MM.1S (cell line): Measurements from ENCODE around the gene SLC26A11.

Experiments used
- DNase-seq: peaks from one replicate; pipeline ENCODE4 v3.0.0-alpha.2; 2015
- H2AFZ ChIP-seq: fragments of 300-600 bp; sonication (generic); 2 replicates; pipeline ENCODE4 v1.6.0; 2016; ENCODE audit warnings: antibody characterized with exemption, low read length
- H3F3A ChIP-seq: fragments of 300-600 bp; sonication (generic); 2 replicates; pipeline ENCODE4 v1.6.1; 2016; ENCODE audit warnings: mild to moderate bottlenecking, antibody characterized with exemption, low read length, moderate library complexity, mixed read lengths; ENCODE audit not compliant: insufficient read depth
- H3K27ac ChIP-seq: fragments of 300-600 bp; sonication (generic); 2 replicates; pipeline ENCODE4 v1.5.1; 2016; ENCODE audit warnings: mild to moderate bottlenecking, low read length
- H3K27me3 ChIP-seq: fragments of 300-600 bp; sonication (generic); replicated peaks from 2 replicates; pipeline ENCODE4 v1.6.0; 2016; ENCODE audit warnings: low read length; ENCODE audit not compliant: insufficient read depth
- H3K36me3 ChIP-seq: fragments of 300-600 bp; sonication (generic); replicated peaks from 2 replicates; pipeline ENCODE4 v1.6.1; 2016; ENCODE audit warnings: mild to moderate bottlenecking, low read length, mixed read lengths; ENCODE audit not compliant: insufficient read depth
- H3K4me1 ChIP-seq: fragments of 300-600 bp; sonication (generic); 2 replicates; pipeline ENCODE4 v1.6.1; 2016; ENCODE audit warnings: low read length, mixed read lengths
- H3K4me2 ChIP-seq: fragments of 300-600 bp; sonication (generic); 2 replicates; pipeline ENCODE4 v1.6.0; 2016; ENCODE audit warnings: low read depth, low read length
- H3K4me3 ChIP-seq: fragments of 300-600 bp; sonication (generic); 2 replicates; pipeline ENCODE4 v1.5.1; 2016; ENCODE audit warnings: low read length, mixed read lengths
- H3K79me2 ChIP-seq: fragments of 300-600 bp; sonication (generic); 2 replicates; pipeline ENCODE4 v1.6.1; 2016; ENCODE audit warnings: mixed run types, low read length, mixed read lengths
- H3K9ac ChIP-seq: fragments of 300-600 bp; sonication (generic); 2 replicates; pipeline ENCODE4 v1.6.1; 2016; ENCODE audit warnings: low read length, mixed read lengths
- H3K9me2 ChIP-seq: fragments of 300-600 bp; sonication (generic); replicated peaks from 2 replicates; pipeline ENCODE4 v1.6.1; 2016; ENCODE audit warnings: mild to moderate bottlenecking, low read length, mixed read lengths; ENCODE audit not compliant: insufficient read depth
- H3K9me3 ChIP-seq: fragments of 300-600 bp; sonication (generic); replicated peaks from 2 replicates; pipeline ENCODE4 v1.6.1; 2016; ENCODE audit warnings: mild to moderate bottlenecking, low read length, mixed read lengths; ENCODE audit not compliant: insufficient read depth
- H4K20me1 ChIP-seq: fragments of 300-600 bp; sonication (generic); 2 replicates; pipeline ENCODE4 v1.6.1; 2016; ENCODE audit warnings: mild to moderate bottlenecking, low read length, moderate library complexity, mixed read lengths; ENCODE audit not compliant: insufficient read depth
- EZH2 ChIP-seq: fragments of 300-600 bp; sonication (generic); optimal IDR thresholded peaks from 2 replicates; pipeline ENCODE3; 2017; ENCODE audit warnings: low read depth, mild to moderate bottlenecking, antibody characterized with exemption, low read length, mixed read lengths
- EZH2phosphoT487 ChIP-seq: fragments of 300-600 bp; sonication (generic); IDR thresholded peaks from 2 replicates; pipeline ENCODE4 v1.6.1; 2018; ENCODE audit warnings: antibody characterized with exemption, low read length
- TF ChIP-seq, protein P1 (sequence below): fragments of 300-600 bp; sonication (generic); IDR thresholded peaks from 2 replicates; pipeline ENCODE4 v1.5.1; 2016; ENCODE audit warnings: antibody characterized with exemption, low read length, mixed read lengths

Gene SLC26A11

GRCh38 chr17:80223142-80223815 is 3.1 kb downstream of the SLC26A11 start:
- TF ChIP-seq, protein P1, sequence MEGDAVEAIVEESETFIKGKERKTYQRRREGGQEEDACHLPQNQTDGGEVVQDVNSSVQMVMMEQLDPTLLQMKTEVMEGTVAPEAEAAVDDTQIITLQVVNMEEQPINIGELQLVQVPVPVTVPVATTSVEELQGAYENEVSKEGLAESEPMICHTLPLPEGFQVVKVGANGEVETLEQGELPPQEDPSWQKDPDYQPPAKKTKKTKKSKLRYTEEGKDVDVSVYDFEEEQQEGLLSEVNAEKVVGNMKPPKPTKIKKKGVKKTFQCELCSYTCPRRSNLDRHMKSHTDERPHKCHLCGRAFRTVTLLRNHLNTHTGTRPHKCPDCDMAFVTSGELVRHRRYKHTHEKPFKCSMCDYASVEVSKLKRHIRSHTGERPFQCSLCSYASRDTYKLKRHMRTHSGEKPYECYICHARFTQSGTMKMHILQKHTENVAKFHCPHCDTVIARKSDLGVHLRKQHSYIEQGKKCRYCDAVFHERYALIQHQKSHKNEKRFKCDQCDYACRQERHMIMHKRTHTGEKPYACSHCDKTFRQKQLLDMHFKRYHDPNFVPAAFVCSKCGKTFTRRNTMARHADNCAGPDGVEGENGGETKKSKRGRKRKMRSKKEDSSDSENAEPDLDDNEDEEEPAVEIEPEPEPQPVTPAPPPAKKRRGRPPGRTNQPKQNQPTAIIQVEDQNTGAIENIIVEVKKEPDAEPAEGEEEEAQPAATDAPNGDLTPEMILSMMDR = no peak
- no peak for TF ChIP-seq EZH2
- TF ChIP-seq EZH2phosphoT487 = no peak
- H3F3A ChIP-seq = peaks cover 10% of the 10 kb centered on the region
- no peaks in the 10 kb centered on the region for H3K36me3 ChIP-seq
- H3K9me2 ChIP-seq = no peaks in the 10 kb centered on the region
- H3K4me2 ChIP-seq = no peak overlapping the region
- no peak overlapping the region for H3K9ac ChIP-seq
- no peaks in the 10 kb centered on the region for H3K9me3 ChIP-seq
- peaks cover 17% of the 10 kb centered on the region for H3K79me2 ChIP-seq
- H3K27me3 ChIP-seq = no peaks in the 10 kb centered on the region
- no peak overlapping the region for H3K4me3 ChIP-seq
- no peak overlapping the region for H2AFZ ChIP-seq
- no peak overlapping the region for H3K27ac ChIP-seq
- peaks cover 7% of the 10 kb centered on the region for H3K4me1 ChIP-seq
- no peaks in the 10 kb centered on the region for H4K20me1 ChIP-seq
- no peak for DNase-seq

DNA sequence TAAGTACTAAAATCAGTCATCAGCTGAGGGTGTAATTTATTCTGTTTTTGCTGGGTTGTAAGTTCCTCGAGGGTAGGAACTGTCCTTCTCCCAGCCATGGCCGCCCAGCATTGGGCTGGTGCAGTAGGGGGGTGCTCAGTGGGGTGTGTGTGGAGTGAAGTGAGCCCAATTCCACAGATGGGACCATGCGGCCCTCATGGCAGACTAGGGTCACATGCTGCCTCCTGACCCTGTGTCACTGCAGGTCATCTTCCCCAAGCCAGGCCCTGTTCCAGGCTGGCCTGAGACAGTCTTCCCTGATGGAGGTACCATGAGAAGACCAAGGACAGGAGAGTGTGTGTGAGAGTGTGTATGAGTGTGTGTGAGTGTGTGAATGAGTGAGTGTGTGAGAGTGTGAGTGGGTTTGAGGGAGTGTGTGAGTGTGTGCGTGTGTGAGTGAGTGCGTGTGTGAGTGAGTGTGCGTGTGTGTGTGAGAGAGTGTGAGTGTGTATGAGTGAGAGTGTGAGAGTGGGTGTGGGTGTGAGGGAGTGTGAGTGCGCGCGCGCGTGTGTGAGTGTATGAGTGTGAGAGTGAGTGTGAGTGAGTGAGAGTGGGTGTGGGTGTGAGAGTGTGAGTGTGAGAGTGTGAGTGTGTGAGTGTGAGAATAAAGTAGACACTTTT is 3.7 kb downstream of the SLC26A11 start:
- H3K9me2 ChIP-seq = no peaks in the 10 kb centered on the region
- DNase-seq = no peak
- H3K9me3 ChIP-seq = no peaks in the 10 kb centered on the region
- H3K4me3 ChIP-seq = no peak overlapping the region
- no peak overlapping the region for H3K27ac ChIP-seq
- H3F3A ChIP-seq = peaks cover 10% of the 10 kb centered on the region
- no peak overlapping the region for H3K9ac ChIP-seq
- H3K27me3 ChIP-seq = no peaks in the 10 kb centered on the region
- H4K20me1 ChIP-seq = no peaks in the 10 kb centered on the region
- peaks cover 3% of the 10 kb centered on the region for H3K4me1 ChIP-seq
- H3K79me2 ChIP-seq = peaks cover 10% of the 10 kb centered on the region
- H3K4me2 ChIP-seq = no peak overlapping the region
- no peaks in the 10 kb centered on the region for H3K36me3 ChIP-seq
- H2AFZ ChIP-seq = no peak overlapping the region
- no peak for TF ChIP-seq EZH2phosphoT487
- TF ChIP-seq EZH2 = no peak
- TF ChIP-seq, protein P1 = no peak

DNA sequence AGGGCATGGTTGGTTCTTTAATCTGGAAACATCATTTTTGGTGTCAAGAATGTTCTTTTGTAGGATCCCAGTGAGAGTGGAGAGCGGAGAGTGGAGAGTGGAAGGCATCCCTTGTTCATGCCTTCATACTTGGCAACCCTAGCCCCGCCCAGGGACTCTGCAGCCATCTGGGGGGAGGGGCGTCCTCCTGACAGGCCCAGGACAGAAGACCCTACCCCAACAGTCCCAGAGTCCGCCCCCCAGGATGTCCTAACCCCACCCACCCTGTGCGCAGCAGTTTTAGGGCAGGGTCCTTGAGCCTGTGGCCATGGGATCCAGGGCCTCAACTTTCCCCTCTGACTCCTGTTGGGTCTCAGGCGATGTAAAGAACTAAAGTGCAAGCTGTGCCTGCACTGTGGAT is 4.5 kb downstream of the SLC26A11 start:
- Histone ChIP-seq H3K79me2 (peaks cover 5% of the 10 kb centered on the region), H3F3A (peaks cover 4% of the 10 kb centered on the region), H3K27me3 (no peaks in the 10 kb centered on the region), H3K4me3 (no peak overlapping the region), H3K27ac (no peak overlapping the region), H2AFZ (no peak overlapping the region), H3K36me3 (no peaks in the 10 kb centered on the region), H3K9ac (no peak overlapping the region), H4K20me1 (no peaks in the 10 kb centered on the region), H3K4me2 (no peak overlapping the region), H3K4me1 (no peaks in the 10 kb centered on the region), H3K9me2 (no peaks in the 10 kb centered on the region), H3K9me3 (no peaks in the 10 kb centered on the region)
- DNase-seq = no peak
- TF ChIP-seq EZH2 (no peak), EZH2phosphoT487 (no peak)
- TF ChIP-seq, protein P1 = no peak
